ENCODE results near the gene RYR2. TPM values are rescaled to one million over a fixed set of nuclear protein-coding genes. Genes with fewer than 3 reads are reported as not detected.

RYR2 gene
- total RNA-seq: not detected

DNA sequence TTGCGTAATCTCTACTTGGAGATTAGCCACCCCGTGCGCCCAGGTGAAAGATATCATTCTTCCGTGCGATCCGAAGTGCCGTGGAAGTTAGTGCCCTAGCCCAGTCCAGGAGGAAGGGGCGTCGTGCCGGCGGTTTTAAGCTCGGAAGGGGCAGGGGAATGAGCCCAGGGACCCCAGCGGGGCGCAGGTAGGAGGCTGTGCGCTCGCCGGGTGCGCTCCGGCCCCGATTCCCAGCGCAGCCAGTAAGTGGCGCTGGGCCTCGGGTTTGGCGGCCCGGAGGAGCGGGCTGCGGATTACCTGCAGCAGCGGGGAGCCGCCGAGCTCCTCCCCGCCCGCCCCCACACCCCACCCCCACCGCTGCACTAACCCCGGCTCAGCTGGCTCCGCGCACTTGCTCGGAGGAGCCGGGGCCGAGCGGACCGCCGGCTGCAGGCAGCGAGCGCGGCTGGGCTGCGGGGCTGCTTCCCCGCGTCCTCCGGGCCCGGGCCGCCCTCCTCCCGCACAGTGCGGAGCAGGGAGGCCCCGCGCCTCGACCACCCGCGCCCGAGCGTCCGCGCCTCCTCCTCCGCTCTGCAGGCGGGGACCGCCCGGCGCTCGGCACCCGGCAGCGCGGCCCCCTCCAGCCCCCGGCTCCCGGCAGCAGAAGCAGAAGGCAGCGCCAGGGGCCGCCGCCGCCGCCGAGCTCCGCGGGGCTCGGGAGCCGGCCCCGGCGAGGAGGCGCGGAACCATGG lies at the start of gene RYR2:
TSS of gene RYR2 (plus strand) at position 390 of the 731 bp plus-strand sequence. CDS start at position 728, 338 bp downstream.

DNA sequence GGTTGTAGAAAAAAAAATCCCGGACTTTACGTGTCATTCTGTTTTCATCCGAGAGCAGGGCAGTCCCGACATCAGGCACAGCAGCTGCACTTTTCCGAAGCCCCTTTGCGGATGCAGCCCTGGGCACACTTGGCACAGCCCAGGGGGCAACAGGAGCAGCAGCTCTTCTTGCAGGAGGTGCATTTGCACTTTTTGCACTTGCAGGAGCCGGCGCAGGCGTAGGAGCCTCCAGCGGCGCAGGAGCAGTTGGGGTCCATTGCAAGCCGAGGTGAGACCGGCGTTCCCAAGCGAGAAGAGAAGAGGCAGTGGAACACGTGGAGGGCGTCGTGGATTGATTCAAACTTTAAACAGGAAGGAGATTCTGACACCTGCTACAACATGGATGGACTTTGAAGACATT lies 37.9 kb upstream of the RYR2 start, which contains the start of gene MT1HL1:
TSS of gene MT1HL1 (minus strand) at position 326 of the 400 bp plus-strand sequence. CDS start at position 257, 69 bp downstream.

Small RNA genes lying within 50 kb of the gene (microRNA-seq; reads per million reads assigned to microRNA genes)
- gene MIR4428 (ENCODE audit: borderline microRNAs expressed, borderline replicate concordance): not detected

Other genes starting within 250 kb of the RYR2 start
- 10 to 100 TPM; 40.8 to 46.1 TPM for gene MTR, start 246.9 kb upstream of the RYR2 start, total RNA-seq
- gene MT1HL1, start 37.7 kb upstream of the RYR2 start, total RNA-seq: not detected

Measured in activated naive CD4-positive, alpha-beta T cell treated with anti-CD3 and anti-CD28 coated beads, Interleukin-2, amount 10 ng/mL, durations not matched to agents 5 hours and 36 hours (primary cell).